BLaER1 treated with 17β-estradiol and CSF1 and Interleukin-3, amounts not matched to agents 10 nM and 100 nM (cell line): ENCODE results near the gene CENPB.

Source experiments
- H3K27ac ChIP-seq, 11 experiments: shearing (Covaris generic); formaldehyde crosslinking; 2 replicates each; pipeline ENCODE4 v1.8.1; 2022
- H3K27me3 ChIP-seq, 11 experiments: shearing (Covaris generic); formaldehyde crosslinking; 2 replicates each; pipeline ENCODE4 v1.8.1; 2022
- H3K36me3 ChIP-seq, 11 experiments: shearing (Covaris generic); formaldehyde crosslinking; 2 replicates each; pipeline ENCODE4 v1.8.1; 2022
- H3K4me1 ChIP-seq, 10 experiments: shearing (Covaris generic); formaldehyde crosslinking; 2 replicates each; pipeline ENCODE4 v1.8.1; 2022
- H3K4me2 ChIP-seq, 11 experiments: shearing (Covaris generic); formaldehyde crosslinking; 2 replicates each; pipeline ENCODE4 v1.8.1; 2022
- H3K4me3 ChIP-seq, 10 experiments: shearing (Covaris generic); formaldehyde crosslinking; 2 replicates each; pipeline ENCODE4 v1.8.1; 2022
- H3K9ac ChIP-seq, 11 experiments: shearing (Covaris generic); formaldehyde crosslinking; 2 replicates each; pipeline ENCODE4 v1.8.1; 2022
- H3K9me3 ChIP-seq, 11 experiments: shearing (Covaris generic); formaldehyde crosslinking; replicated peaks in 1 of 11; 2 replicates each; pipeline ENCODE4 v1.8.1; 2022
- H4K20me1 ChIP-seq, 11 experiments: shearing (Covaris generic); formaldehyde crosslinking; 2 replicates each; pipeline ENCODE4 v1.8.1; 2022
- Cebpa-rat ChIP-seq, 11 experiments: shearing (Covaris generic); IDR thresholded peaks; 2 replicates each; pipeline ENCODE4 v1.8.1; 2022

The CENPB gene

GRCh38 chr20:3749689-3750531 is 36.6 kb downstream of the CENPB start:
- no peak for TF ChIP-seq Cebpa-rat (IDR thresholded peaks at IDR 0.05)
- H4K20me1 ChIP-seq = peaks cover 0 to 75% (median 49%) of the 10 kb centered on the region in 11 experiments; a peak in 19 of 22 replicates
- 0 out of 22 replicates have a peak, but pooled peaks cover 0 to 3% (median 0%) of the 10 kb centered on the region in 11 experiments for H3K27me3 ChIP-seq
- peaks cover 19 to 38% (median 26%) of the 10 kb centered on the region in 10 experiments for H3K4me1 ChIP-seq
- H3K9ac ChIP-seq = no peak overlapping the region
- H3K4me2 ChIP-seq = no peak overlapping the region
- no peaks in the 10 kb centered on the region for H3K9me3 ChIP-seq
- no peak overlapping the region for H3K4me3 ChIP-seq
- peaks cover 24 to 46% (median 32%) of the 10 kb centered on the region in 11 experiments for H3K36me3 ChIP-seq
- H3K27ac ChIP-seq = no peak overlapping the region

- H3K36me3 ChIP-seq = peaks cover 17 to 39% (median 24%) of the 10 kb centered on the region in 11 experiments; a peak in 21 of 22 replicates
- H3K9ac ChIP-seq = no peak overlapping the region
- TF ChIP-seq Cebpa-rat (IDR thresholded peaks at IDR 0.05) = no peak
- peaks cover 0 to 3% (median 0%) of the 10 kb centered on the region in 11 experiments; a peak in 1 of 22 replicates for H3K27me3 ChIP-seq
- H4K20me1 ChIP-seq = peaks cover 0 to 68% (median 42%) of the 10 kb centered on the region in 11 experiments; a peak in 19 of 22 replicates
- H3K4me2 ChIP-seq = no peak overlapping the region
- H3K4me1 ChIP-seq = peaks cover 19 to 43% (median 27%) of the 10 kb centered on the region in 10 experiments
- no peak overlapping the region for H3K27ac ChIP-seq
- no peak overlapping the region for H3K4me3 ChIP-seq
- H3K9me3 ChIP-seq = no peaks in the 10 kb centered on the region
These were observed 37.4 kb downstream of the CENPB start for GRCh38 chr20:3749087-3749688.

- Histone ChIP-seq H3K27me3 (peaks cover 0 to 3% (median 0%) of the 10 kb centered on the region in 11 experiments; a peak in 1 of 22 replicates), H3K27ac (no peak overlapping the region), H3K4me2 (no peak overlapping the region), H3K4me3 (no peak overlapping the region), H3K36me3 (peaks cover 11 to 28% (median 19%) of the 10 kb centered on the region in 11 experiments; a peak in 20 of 22 replicates), H3K9ac (no peak overlapping the region), H3K9me3 (no peaks in the 10 kb centered on the region), H3K4me1 (peaks cover 15 to 32% (median 21%) of the 10 kb centered on the region in 10 experiments), H4K20me1 (peaks cover 0 to 56% (median 31%) of the 10 kb centered on the region in 11 experiments; a peak in 19 of 22 replicates)
- no peak for TF ChIP-seq Cebpa-rat (IDR thresholded peaks at IDR 0.05)
These were observed 38.5 kb downstream of the CENPB start for GRCh38 chr20:3748073-3748472.

GRCh38 chr20:3747471-3747870 is 39.1 kb downstream of the CENPB start:
- Histone ChIP-seq H3K4me1 (peaks cover 9 to 26% (median 16%) of the 10 kb centered on the region in 10 experiments), H3K9ac (no peak overlapping the region), H4K20me1 (peaks cover 0 to 50% (median 25%) of the 10 kb centered on the region in 11 experiments; a peak in 19 of 22 replicates), H3K27me3 (peaks cover 0 to 3% (median 0%) of the 10 kb centered on the region in 11 experiments; a peak in 1 of 22 replicates), H3K4me3 (no peak overlapping the region), H3K36me3 (peaks cover 11 to 25% (median 17%) of the 10 kb centered on the region in 11 experiments; a peak in 20 of 22 replicates), H3K9me3 (no peaks in the 10 kb centered on the region), H3K27ac (no peak overlapping the region), H3K4me2 (no peak overlapping the region)
- no peak for TF ChIP-seq Cebpa-rat (IDR thresholded peaks at IDR 0.05)

GRCh38 chr20:3745686-3746173 is 40.8 kb downstream of the CENPB start:
- peaks cover 0 to 7% (median 5%) of the 10 kb centered on the region in 11 experiments; a peak in 11 of 22 replicates for H3K36me3 ChIP-seq
- peaks cover 0 to 3% (median 0%) of the 10 kb centered on the region in 11 experiments; a peak in 1 of 22 replicates for H3K27me3 ChIP-seq
- H3K4me1 ChIP-seq = peaks cover 0 to 16% (median 7%) of the 10 kb centered on the region in 10 experiments; a peak in 13 of 20 replicates
- H3K27ac ChIP-seq = no peak overlapping the region
- H3K4me3 ChIP-seq = no peak overlapping the region
- H3K9ac ChIP-seq = no peak overlapping the region
- peak overlapping the region; percentile 10 to 54 (median 41); a peak in 16 of 22 replicates for H3K4me2 ChIP-seq
- H3K9me3 ChIP-seq = no peaks in the 10 kb centered on the region
- peaks cover 0 to 35% (median 11%) of the 10 kb centered on the region in 11 experiments; a peak in 9 of 22 replicates for H4K20me1 ChIP-seq
- no peak for TF ChIP-seq Cebpa-rat (IDR thresholded peaks at IDR 0.05)

GRCh38 chr20:3744806-3745685 is 41.5 kb downstream of the CENPB start:
- no peak overlapping the region for H3K9ac ChIP-seq
- H3K36me3 ChIP-seq = 0 out of 22 replicates have a peak, but pooled peaks cover 0 to under 1% (median 0%) of the 10 kb centered on the region in 11 experiments
- peak overlapping the region; percentile 10 to 54 (median 41); a peak in 16 of 22 replicates for H3K4me2 ChIP-seq
- peaks cover 0 to 3% (median 0%) of the 10 kb centered on the region in 11 experiments; a peak in 1 of 22 replicates for H3K27me3 ChIP-seq
- peaks cover 0 to 17% (median 7%) of the 10 kb centered on the region in 10 experiments; a peak in 13 of 20 replicates for H3K4me1 ChIP-seq
- no peak for TF ChIP-seq Cebpa-rat (IDR thresholded peaks at IDR 0.05)
- H3K27ac ChIP-seq = no peak overlapping the region
- no peaks in the 10 kb centered on the region for H3K9me3 ChIP-seq
- peaks cover 0 to 29% (median 6%) of the 10 kb centered on the region in 11 experiments; a peak in 7 of 22 replicates for H4K20me1 ChIP-seq
- no peak overlapping the region for H3K4me3 ChIP-seq

- Histone ChIP-seq H3K9me3 (no peaks in the 10 kb centered on the region), H3K4me1 (peaks cover 5 to 28% (median 8%) of the 10 kb centered on the region in 10 experiments; a peak in 14 of 20 replicates), H3K36me3 (no peaks in the 10 kb centered on the region), H3K27me3 (peaks cover 0 to 3% (median 0%) of the 10 kb centered on the region in 11 experiments; a peak in 1 of 22 replicates), H3K4me3 (no peak overlapping the region), H3K9ac (no peak overlapping the region), H3K4me2 (peak overlapping the region in 2 of 11 experiments; percentile 41 to 48; a peak in 1 of 22 replicates), H3K27ac (no peak overlapping the region), H4K20me1 (peaks cover 0 to 19% (median 0%) of the 10 kb centered on the region in 11 experiments; a peak in 6 of 22 replicates)
- no peak for TF ChIP-seq Cebpa-rat (IDR thresholded peaks at IDR 0.05)
These were observed 42.5 kb downstream of the CENPB start for GRCh38 chr20:3744037-3744436.

GRCh38 chr20:3743251-3743650 is 43.3 kb downstream of the CENPB start:
- peaks cover 0 to 11% (median 0%) of the 10 kb centered on the region in 11 experiments; a peak in 5 of 22 replicates for H4K20me1 ChIP-seq

More at GRCh38 chr20:3743251-3743650, 43.3 kb downstream of the CENPB start:
- H3K36me3 ChIP-seq = no peaks in the 10 kb centered on the region
- no peak overlapping the region for H3K27ac ChIP-seq
- TF ChIP-seq Cebpa-rat (IDR thresholded peaks at IDR 0.05) = no peak
- peaks cover 5 to 28% (median 8%) of the 10 kb centered on the region in 10 experiments; a peak in 14 of 20 replicates for H3K4me1 ChIP-seq
- no peak overlapping the region for H3K9ac ChIP-seq
- H3K27me3 ChIP-seq = peaks cover 0 to 3% (median 0%) of the 10 kb centered on the region in 11 experiments; a peak in 1 of 22 replicates
- H3K4me3 ChIP-seq = no peak overlapping the region
- no peaks in the 10 kb centered on the region for H3K9me3 ChIP-seq
- H3K4me2 ChIP-seq = no peak overlapping the region
